K562 treated with DMSO at 1 percent for 24 hours (cell line): ENCODE results near the gene DDX24. TPM values are rescaled to one million over a fixed set of nuclear protein-coding genes. Genes with fewer than 3 reads are reported as not detected.

Experiments
- total RNA-seq: library from RNA; unstranded; fragments of 300-600 nt; gene quantifications from 2 replicates; pipeline ENCODE4 v1.2.3, GENCODE V29; 2022; ENCODE audit warnings: low read depth; ENCODE audit not compliant: insufficient read depth

DDX24 gene, protein sequence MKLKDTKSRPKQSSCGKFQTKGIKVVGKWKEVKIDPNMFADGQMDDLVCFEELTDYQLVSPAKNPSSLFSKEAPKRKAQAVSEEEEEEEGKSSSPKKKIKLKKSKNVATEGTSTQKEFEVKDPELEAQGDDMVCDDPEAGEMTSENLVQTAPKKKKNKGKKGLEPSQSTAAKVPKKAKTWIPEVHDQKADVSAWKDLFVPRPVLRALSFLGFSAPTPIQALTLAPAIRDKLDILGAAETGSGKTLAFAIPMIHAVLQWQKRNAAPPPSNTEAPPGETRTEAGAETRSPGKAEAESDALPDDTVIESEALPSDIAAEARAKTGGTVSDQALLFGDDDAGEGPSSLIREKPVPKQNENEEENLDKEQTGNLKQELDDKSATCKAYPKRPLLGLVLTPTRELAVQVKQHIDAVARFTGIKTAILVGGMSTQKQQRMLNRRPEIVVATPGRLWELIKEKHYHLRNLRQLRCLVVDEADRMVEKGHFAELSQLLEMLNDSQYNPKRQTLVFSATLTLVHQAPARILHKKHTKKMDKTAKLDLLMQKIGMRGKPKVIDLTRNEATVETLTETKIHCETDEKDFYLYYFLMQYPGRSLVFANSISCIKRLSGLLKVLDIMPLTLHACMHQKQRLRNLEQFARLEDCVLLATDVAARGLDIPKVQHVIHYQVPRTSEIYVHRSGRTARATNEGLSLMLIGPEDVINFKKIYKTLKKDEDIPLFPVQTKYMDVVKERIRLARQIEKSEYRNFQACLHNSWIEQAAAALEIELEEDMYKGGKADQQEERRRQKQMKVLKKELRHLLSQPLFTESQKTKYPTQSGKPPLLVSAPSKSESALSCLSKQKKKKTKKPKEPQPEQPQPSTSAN
- total RNA-seq: 53.0 and 62.7 TPM in 2 replicates

DNA sequence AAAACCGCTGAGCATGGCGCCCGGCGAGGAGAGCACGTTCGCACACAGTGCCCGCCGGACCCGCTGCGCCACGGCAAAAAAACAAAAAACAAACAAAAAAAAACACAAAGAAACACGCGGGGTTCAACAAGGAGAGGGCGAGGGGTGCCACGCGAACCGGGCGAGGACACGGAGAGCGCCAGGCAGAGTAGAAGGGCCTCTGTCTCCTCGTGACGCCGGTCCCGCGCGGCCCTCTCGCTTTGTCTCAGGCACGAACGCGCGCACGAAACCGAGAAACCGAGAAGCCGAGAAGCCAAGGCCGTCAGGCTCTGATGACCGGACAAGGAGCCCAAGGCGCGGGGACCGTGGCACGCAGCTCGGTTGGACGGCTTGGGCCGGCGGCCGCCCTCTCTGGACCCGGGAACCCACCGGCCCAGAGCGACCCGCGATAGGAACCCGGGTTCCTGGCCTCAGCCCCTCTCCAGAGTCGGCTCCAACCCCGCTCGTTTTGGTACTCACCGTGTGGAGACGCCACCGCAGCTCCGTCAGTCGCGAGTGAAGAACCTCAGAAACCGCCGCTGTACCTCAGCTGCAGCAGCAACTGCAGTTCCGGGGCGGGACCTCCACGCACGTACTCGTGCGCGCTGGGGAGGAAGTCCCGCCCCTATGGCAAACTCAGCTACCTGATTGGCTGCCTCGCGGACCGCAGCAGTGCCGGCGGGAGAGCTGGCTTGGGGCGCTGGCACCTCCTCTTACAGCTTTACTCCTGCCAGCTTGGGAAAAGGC is at the start of gene DDX24, which contains the start of gene IFI27L1:
DDX24 (minus strand) TSS at position 582 of the 765 bp plus-strand sequence. CDS start 1,460 bp downstream, outside the sequence.
IFI27L1 (plus strand) TSS at position 690 of the 765 bp plus-strand sequence. CDS start 15,628 bp downstream, outside the sequence.

DNA sequence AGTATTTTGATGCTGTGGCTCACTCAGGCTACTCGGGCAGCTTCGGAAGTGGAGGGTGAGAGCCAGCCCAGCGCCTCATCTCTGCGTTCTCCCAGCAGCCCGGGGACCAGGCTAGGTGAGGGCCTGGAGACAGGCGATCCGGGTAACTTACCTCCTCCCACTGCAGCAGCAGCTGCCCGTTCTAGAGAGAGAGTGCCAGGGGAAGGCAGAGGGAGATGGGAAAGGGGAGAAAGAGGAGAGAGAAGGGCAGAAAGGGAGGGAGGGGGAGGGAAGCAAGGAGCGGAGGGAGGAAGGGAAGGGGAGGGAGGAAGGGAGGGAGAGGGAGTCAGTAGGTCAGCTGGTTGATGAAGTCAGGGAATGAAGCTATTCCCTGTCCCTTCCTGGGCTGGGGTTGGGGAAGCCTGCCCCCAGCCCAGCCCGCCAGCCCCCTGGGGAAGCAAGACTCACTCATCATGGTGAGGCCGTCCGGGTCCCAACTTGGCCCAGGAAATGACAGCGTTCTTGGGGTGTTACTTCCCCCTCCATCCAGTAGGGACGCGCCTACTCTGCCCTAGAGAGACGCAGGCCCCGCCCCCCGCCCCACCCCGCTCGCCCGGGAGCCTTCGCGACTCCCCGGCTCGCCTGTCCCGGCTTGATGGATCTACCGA is 48.2 kb upstream of the DDX24 start, which contains the start of gene IFI27L2:
IFI27L2 (minus strand) TSS at position 494 of the 647 bp plus-strand sequence; CDS start at position 454, 40 bp downstream.

DNA sequence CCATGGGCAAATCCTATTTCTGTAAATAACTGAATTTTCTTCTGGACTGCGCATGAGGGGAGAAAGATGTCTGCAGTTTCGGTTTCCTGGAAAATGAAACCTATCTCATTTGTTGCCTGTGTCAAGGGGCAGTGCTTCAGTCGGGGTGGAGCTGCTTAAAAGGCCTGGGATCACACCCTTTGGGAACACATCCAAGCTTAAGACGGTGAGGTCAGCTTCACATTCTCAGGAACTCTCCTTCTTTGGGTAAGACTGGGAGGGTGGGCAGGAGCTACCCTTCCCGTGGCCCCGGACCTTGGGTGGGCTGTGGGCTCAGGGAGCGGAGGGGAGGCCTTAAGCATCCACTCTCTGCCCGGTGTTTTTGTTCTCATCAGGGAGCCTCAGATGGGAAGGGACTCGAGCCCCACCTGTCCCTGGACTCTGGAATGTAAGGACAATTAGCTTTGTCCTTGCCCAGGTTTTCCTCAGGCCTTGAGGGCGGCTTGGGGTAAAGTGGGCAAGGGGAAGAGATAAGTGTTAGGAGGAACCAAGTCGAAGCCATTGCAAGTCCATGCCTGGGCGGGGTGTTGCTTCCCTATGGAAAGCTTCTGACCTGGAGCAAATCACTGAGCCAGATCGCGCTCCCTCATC is 29.7 kb upstream of the DDX24 start, which contains the start of gene IFI27:
IFI27 (plus strand) TSS at position 185 of the 630 bp plus-strand sequence.

DNA sequence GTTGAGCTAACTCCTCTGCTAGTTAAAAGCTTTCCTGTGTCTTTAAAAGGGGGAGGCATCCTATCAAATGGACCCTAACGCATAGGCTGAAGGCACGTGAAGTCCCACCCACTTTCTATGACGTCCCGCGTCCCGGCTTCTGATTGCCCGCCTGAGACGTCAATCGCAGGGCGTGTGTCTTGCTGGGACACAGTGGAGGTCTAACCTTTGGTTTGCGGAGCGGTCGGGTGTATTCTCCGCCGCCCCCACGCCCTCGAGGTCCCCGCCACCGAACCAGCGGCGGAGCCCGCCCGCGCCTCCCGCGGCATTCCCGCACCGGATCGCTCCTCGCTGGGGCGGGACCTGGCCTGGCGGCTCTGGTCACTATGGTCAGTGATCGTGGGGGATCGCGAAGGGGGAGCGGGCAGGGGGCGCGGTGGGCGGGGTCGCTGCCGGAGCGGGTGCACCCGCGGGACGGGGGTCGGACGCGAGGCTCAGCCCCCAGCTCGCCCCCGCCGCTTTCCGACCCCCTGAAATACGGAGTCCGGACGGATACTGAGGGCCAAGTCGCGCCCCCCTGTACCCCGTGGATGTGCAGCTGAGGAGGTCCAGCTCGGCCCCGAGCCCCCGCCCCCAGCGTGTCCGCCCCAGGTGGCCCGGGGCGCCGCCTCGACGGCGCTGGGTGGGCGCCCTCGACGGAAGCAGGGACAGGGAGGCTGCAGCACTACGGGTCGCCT is 54.7 kb downstream of the DDX24 start, which contains the start of gene OTUB2:
OTUB2 (plus strand) TSS at position 168 of the 716 bp plus-strand sequence; CDS start at position 366, 198 bp downstream.

Other genes with a start within 250 kb of the DDX24 start
- not detected in 2 replicates for gene FAM181A, start 153.9 kb downstream of the DDX24 start, total RNA-seq
- gene ASB2, start 104.6 kb downstream of the DDX24 start, total RNA-seq: 4.4 and 6.8 TPM in 2 replicates
- gene CCDC197, start 83.9 kb downstream of the DDX24 start, total RNA-seq: not detected in 2 replicates
- 0.24 TPM in 1 of 2 replicates, not detected in the other for gene OTUB2, start 54.9 kb downstream of the DDX24 start, total RNA-seq
- 50.7 and 53.5 TPM in 2 replicates for gene IFI27L1, start 108 bp upstream of the DDX24 start, total RNA-seq
- 6.7 and 8.4 TPM in 2 replicates for gene IFI27, start 29.5 kb upstream of the DDX24 start, total RNA-seq
- 30.0 and 33.3 TPM in 2 replicates for gene IFI27L2, start 48.4 kb upstream of the DDX24 start, total RNA-seq
- gene PPP4R4, start 93.1 kb upstream of the DDX24 start, total RNA-seq: not detected in 2 replicates
- not detected in 2 replicates for gene SERPINA10, start 212.1 kb upstream of the DDX24 start, total RNA-seq
- not detected in 2 replicates for gene SERPINA6, start 242.1 kb upstream of the DDX24 start, total RNA-seq